ENCODE data around the gene IGF2BP2.

GRCh38 chr3:185837414-185837813 lies 12.6 kb upstream of the IGF2BP2 start:
- TF ChIP-seq STAT5B (CRISPR knock-in tag; IDR thresholded peaks at IDR 0.05): no peak
- TF ChIP-seq MXD4 (CRISPR knock-in tag; IDR thresholded peaks at IDR 0.05): no peak
- TF ChIP-seq ZNF639 (CRISPR knock-in tag; conservative IDR thresholded peaks at IDR 0.05): no peak
- TF ChIP-seq ELF4 (CRISPR knock-in tag; IDR thresholded peaks at IDR 0.05; ENCODE audit: borderline replicate concordance): no peak
- TF ChIP-seq, protein P1, sequence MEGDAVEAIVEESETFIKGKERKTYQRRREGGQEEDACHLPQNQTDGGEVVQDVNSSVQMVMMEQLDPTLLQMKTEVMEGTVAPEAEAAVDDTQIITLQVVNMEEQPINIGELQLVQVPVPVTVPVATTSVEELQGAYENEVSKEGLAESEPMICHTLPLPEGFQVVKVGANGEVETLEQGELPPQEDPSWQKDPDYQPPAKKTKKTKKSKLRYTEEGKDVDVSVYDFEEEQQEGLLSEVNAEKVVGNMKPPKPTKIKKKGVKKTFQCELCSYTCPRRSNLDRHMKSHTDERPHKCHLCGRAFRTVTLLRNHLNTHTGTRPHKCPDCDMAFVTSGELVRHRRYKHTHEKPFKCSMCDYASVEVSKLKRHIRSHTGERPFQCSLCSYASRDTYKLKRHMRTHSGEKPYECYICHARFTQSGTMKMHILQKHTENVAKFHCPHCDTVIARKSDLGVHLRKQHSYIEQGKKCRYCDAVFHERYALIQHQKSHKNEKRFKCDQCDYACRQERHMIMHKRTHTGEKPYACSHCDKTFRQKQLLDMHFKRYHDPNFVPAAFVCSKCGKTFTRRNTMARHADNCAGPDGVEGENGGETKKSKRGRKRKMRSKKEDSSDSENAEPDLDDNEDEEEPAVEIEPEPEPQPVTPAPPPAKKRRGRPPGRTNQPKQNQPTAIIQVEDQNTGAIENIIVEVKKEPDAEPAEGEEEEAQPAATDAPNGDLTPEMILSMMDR (CRISPR knock-in tag; IDR thresholded peaks at IDR 0.05): no peak
- TF ChIP-seq POLR2A (IDR thresholded peaks at IDR 0.05; ENCODE audit: insufficient read depth in 1 of 2, low read depth in 2 of 2, low read length in 2 of 2): no peak
- no peak for TF ChIP-seq ZNF331 (CRISPR knock-in tag; IDR thresholded peaks at IDR 0.05)
- no peak for TF ChIP-seq NCOA2 (CRISPR knock-in tag; IDR thresholded peaks at IDR 0.05)
- no peak for TF ChIP-seq POLR2AphosphoS5 (IDR thresholded peaks at IDR 0.05; ENCODE audit: low read depth, low read length)
- no peak for TF ChIP-seq KLF13 (CRISPR knock-in tag; IDR thresholded peaks at IDR 0.05)
- no peak for TF ChIP-seq EZH2 (conservative IDR thresholded peaks at IDR 0.05; ENCODE audit: low read depth, low read length)
